ENCODE measurements around the gene ATP5F1D. TPM values are rescaled to one million over a fixed set of nuclear protein-coding genes. Genes with fewer than 3 reads are reported as not detected.
A peak's percentile ranks its signal among the peaks of the same experiment; 100 is the strongest.

Gene ATP5F1D
- total and polyA plus RNA-seq, 2 of the 8 experiments (the other 6 are each of a cell fraction or from before 2014, with no cell fraction given), result 174 to 249 TPM

DNA sequence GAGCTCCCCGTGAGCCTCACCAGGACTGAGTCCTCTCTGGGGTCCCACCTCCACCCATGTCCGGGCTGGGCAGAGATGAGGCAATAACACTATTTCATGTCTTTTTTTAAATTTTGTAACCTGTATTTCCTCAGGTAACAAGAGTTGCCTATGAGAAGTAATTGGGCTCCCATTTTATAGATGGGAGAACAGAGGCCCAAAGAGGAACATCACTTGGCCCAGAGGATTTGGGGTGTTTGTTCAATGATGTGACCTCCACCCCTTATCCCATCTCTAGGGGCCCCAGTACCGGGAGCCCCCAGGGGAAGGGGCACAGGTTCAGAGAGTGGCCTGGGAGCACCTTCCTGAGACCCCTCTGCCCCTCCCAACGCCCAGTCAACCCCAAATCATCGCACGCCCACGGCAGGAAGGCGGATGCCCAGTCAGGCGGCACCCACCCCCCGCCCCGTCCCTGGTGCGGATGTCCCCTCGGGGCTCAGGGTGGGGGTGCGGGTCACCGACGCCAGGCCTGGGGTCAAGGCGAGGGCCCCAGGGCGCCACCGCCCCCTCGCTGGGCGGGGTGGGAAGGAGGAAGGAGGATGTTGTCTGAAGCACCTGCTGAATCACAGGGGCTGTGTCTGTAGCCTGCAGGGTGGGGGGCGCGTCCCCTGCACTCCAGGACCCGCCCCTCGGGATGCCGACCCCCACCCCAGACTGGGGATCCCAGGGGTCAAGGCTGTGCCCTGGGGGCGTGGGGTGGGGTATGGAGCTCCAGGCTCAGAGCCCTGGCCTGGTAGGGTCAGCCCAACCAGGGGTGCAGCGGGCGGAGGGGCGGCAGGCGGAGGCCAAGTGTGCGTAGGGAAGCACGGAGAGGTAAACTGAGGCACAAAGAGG is 18.6 kb downstream of the ATP5F1D start:
- Histone ChIP-seq H3K79me1 (ENCODE audit: low read depth, low read length) (0 out of 2 replicates have a peak, but pooled peaks cover 2% of the 10 kb centered on the region), H3K9ac (replicated peaks in 1 of 4; ENCODE audit: extremely low read depth in 1 of 4, low read depth in 3 of 4, low read length in 3 of 4) (no peak overlapping the region; a peak in 1 of 7 replicates), H3K36me3 (ENCODE audit: control insufficient read depth in 2 of 4, insufficient read depth in 4 of 4, low read length in 3 of 4) (peaks cover 10 to 33% (median 15%) of the 10 kb centered on the region in 4 experiments), H3K23ac (ENCODE audit: insufficient read length) (no peak overlapping the region), H3K4ac (replicated peaks; ENCODE audit: insufficient read length, low read depth, low read length) (no peak overlapping the region), H4K8ac (ENCODE audit: extremely low read depth, insufficient read depth, low read length) (no peak overlapping the region), H2AK5ac (ENCODE audit: low read depth, low read length) (peak overlapping the region; percentile 53; the same call in 1 of the 2 replicates), H3K27ac (ENCODE audit: low read depth, low read length) (no peak overlapping the region; the same call in 1 of the 2 replicates), H3K14ac (ENCODE audit: insufficient read length) (no peak overlapping the region), H3K4me1 (replicated peaks in 1 of 4; ENCODE audit: control insufficient read depth in 3 of 4, insufficient read depth in 4 of 4, low read length in 3 of 4) (peaks cover 0 to 52% (median 33%) of the 10 kb centered on the region in 4 experiments; a peak in 6 of 7 replicates), H2AFZ (ENCODE audit: low read length) (no peak overlapping the region), H3K4me2 (ENCODE audit: insufficient read depth in 1 of 2, low read depth in 2 of 2, low read length in 2 of 2) (peak overlapping the region; percentile 83 to 94), H2BK120ac (replicated peaks; ENCODE audit: low read depth, low read length) (no peak overlapping the region), H4K20me1 (replicated peaks in 1 of 2; ENCODE audit: control insufficient read depth in 1 of 2, insufficient read depth in 2 of 2, low read length in 2 of 2) (peaks cover 11 to 20% of the 10 kb centered on the region in 2 experiments), H2BK5ac (ENCODE audit: low read depth, low read length) (peak overlapping the region; percentile 81; the same call in 1 of the 2 replicates), H4K91ac (replicated peaks; ENCODE audit: insufficient read length, low read length) (peak overlapping the region; percentile 85), H3K9me3 (ENCODE audit: insufficient read depth in 2 of 2, low read depth in 1 of 2, low read length in 1 of 2) (no peaks in the 10 kb centered on the region), H2BK15ac (ENCODE audit: low read length) (no peak overlapping the region), H4K5ac (ENCODE audit: insufficient read length, low read depth, low read length) (no peak overlapping the region), H3K27me3 (replicated peaks in 1 of 4; ENCODE audit: control insufficient read depth in 3 of 4, extremely low read depth in 1 of 4, insufficient read depth in 3 of 4, low read length in 3 of 4) (no peaks in the 10 kb centered on the region; a peak in 1 of 7 replicates), H2BK12ac (ENCODE audit: low read depth, low read length) (no peak overlapping the region), H3K18ac (ENCODE audit: extremely low read depth, low read length) (no peak overlapping the region; the same call in 1 of the 2 replicates), H3K23me2 (ENCODE audit: low read depth, low read length) (peaks cover 19% of the 10 kb centered on the region; the same call in 1 of the 2 replicates), H3K56ac (replicated peaks; ENCODE audit: insufficient read length, low read depth, low read length) (no peak overlapping the region), H3K4me3 (ENCODE audit: extremely low read depth in 1 of 4, insufficient read depth in 2 of 4, low read depth in 3 of 4, low read length in 4 of 4) (peak overlapping the region in 3 of 4 experiments; percentile 9 to 77 (median 14); a peak in 4 of 8 replicates), H2BK20ac (ENCODE audit: low read length) (no peak overlapping the region), H3K79me2 (ENCODE audit: control insufficient read depth in 1 of 2, insufficient read depth in 2 of 2, low read length in 2 of 2) (peaks cover 0 to 5% of the 10 kb centered on the region in 2 experiments; a peak in 1 of 4 replicates)
- POLR2A ChIA-PET (ENCODE audit: partially characterized antibody), result interaction anchor here (0.9 to 19.4 kb wide), 9 partner anchors 4 to 233 kb away, joined by 3 to 456 read pairs (median 6); partner anchors contain the start of genes ATP5F1D, CBARP, CIRBP and CNN2
- WGBS, 2 experiments (ENCODE audit: extremely low coverage in 1 of 2, insufficient coverage in 1 of 2, insufficient read length in 1 of 2, insufficient replicate concordance in 2 of 2, low coverage in 1 of 2, low lambda C conversion rate in 2 of 2, missing lambda C conversion rate in 1 of 2), result 26% methylated on average over 23 of the region's 33 CpGs; no CpG with 5 or more reads in 1 of the 2 experiments
- CTCF ChIA-PET (ENCODE audit: partially characterized antibody), result interaction anchor here (0.9 to 15.9 kb wide), 4 partner anchors 8 to 16 kb away, joined by 3 to 212 read pairs (median 6); partner anchors contain the start of gene ATP5F1D
- FAIRE-seq, result no peak
- TF ChIP-seq TAF7 (optimal IDR thresholded peaks at IDR 0.05; ENCODE audit: borderline replicate concordance, low read depth, low read length), result no peak
- TF ChIP-seq CEBPB (IDR thresholded peaks at IDR 0.05; ENCODE audit: low read depth, low read length), result no peak
- TF ChIP-seq EZH2 (IDR thresholded peaks at IDR 0.05; ENCODE audit: low read depth, low read length, severe bottlenecking), result no peak
- TF ChIP-seq YY1 (IDR thresholded peaks at IDR 0.05; ENCODE audit: low read depth, low read length), result no peak
- TF ChIP-seq, protein P1, sequence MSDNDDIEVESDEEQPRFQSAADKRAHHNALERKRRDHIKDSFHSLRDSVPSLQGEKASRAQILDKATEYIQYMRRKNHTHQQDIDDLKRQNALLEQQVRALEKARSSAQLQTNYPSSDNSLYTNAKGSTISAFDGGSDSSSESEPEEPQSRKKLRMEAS (IDR thresholded peaks at IDR 0.05), result peak; percentile 17; the same call in 1 of the 2 replicates
- TF ChIP-seq, protein P2, sequence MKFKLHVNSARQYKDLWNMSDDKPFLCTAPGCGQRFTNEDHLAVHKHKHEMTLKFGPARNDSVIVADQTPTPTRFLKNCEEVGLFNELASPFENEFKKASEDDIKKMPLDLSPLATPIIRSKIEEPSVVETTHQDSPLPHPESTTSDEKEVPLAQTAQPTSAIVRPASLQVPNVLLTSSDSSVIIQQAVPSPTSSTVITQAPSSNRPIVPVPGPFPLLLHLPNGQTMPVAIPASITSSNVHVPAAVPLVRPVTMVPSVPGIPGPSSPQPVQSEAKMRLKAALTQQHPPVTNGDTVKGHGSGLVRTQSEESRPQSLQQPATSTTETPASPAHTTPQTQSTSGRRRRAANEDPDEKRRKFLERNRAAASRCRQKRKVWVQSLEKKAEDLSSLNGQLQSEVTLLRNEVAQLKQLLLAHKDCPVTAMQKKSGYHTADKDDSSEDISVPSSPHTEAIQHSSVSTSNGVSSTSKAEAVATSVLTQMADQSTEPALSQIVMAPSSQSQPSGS (IDR thresholded peaks at IDR 0.05; ENCODE audit: low read length), result no peak
- no peak for TF ChIP-seq HDAC6 (IDR thresholded peaks at IDR 0.05; ENCODE audit: low read depth, low read length)
- peak; percentile 82; the same call in 1 of the 2 replicates for TF ChIP-seq KDM1A (IDR thresholded peaks at IDR 0.05; ENCODE audit: borderline replicate concordance, low read length)
- DNase-seq (ENCODE audit: low read depth in 1 of 2, low spot score in 2 of 2), result no peak

All from H1 (cell line).